ENCODE data around the gene CAMK2D.
A peak's percentile ranks its signal among the peaks of the same experiment; 100 is the strongest.

The CAMK2D gene

GRCh38 chr4:113633467-113633866 is 128.1 kb downstream of the CAMK2D start:
- H3K27ac ChIP-seq: no peak overlapping the region
- TF ChIP-seq, protein P1, sequence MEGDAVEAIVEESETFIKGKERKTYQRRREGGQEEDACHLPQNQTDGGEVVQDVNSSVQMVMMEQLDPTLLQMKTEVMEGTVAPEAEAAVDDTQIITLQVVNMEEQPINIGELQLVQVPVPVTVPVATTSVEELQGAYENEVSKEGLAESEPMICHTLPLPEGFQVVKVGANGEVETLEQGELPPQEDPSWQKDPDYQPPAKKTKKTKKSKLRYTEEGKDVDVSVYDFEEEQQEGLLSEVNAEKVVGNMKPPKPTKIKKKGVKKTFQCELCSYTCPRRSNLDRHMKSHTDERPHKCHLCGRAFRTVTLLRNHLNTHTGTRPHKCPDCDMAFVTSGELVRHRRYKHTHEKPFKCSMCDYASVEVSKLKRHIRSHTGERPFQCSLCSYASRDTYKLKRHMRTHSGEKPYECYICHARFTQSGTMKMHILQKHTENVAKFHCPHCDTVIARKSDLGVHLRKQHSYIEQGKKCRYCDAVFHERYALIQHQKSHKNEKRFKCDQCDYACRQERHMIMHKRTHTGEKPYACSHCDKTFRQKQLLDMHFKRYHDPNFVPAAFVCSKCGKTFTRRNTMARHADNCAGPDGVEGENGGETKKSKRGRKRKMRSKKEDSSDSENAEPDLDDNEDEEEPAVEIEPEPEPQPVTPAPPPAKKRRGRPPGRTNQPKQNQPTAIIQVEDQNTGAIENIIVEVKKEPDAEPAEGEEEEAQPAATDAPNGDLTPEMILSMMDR (conservative IDR thresholded peaks at IDR 0.05): no peak

DNA sequence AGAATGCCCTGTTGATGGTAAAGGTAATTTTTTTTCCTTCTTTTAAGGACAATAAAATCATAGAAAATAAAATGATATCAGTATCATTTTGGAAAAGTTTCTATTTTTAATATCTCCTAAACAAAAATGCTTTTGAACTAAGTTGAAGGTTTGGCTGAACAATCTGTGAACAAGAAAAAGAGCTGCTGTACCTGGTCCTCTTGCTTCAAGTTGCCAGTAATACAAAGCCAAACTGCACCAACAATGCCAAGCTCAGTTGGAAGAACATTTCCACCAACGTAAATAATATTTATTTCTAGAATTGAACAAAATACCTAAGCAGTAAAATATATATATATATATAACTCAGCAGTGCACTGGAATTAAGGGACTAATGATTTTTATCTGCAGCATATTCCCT is 132.8 kb downstream of the CAMK2D start:
- H3K27ac ChIP-seq: peak overlapping the region; percentile 44; the same call in 1 of the 2 replicates
- TF ChIP-seq, protein P1 (conservative IDR thresholded peaks at IDR 0.05): no peak

- peak overlapping the region; percentile 44 for H3K27ac ChIP-seq
These were observed 134.2 kb downstream of the CAMK2D start for GRCh38 chr4:113627321-113627720.

DNA sequence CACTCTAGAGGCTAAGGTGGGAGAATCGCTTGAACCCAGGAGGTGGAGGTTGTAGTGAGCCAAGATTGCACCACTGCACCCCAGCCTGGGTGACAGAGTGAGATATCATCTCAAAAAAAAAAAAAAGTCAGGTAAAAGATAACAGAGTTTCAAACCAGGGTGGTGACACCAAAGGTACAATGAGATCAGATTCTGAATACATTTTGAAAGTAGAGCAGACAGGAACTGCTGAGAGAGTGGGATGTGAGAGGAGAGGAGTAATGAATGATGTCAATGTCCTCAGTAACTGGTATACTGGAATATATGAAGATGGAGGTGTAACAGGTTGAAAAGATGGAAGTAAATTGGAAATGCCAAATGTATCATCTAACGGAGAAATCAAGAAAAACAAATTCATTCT is 135.6 kb downstream of the CAMK2D start:
- H3K27ac ChIP-seq: no peak overlapping the region
- TF ChIP-seq, protein P1 (conservative IDR thresholded peaks at IDR 0.05): no peak

More at GRCh38 chr4:113627321-113627720, 134.2 kb downstream of the CAMK2D start:
- TF ChIP-seq, protein P1 (conservative IDR thresholded peaks at IDR 0.05): no peak

DNA sequence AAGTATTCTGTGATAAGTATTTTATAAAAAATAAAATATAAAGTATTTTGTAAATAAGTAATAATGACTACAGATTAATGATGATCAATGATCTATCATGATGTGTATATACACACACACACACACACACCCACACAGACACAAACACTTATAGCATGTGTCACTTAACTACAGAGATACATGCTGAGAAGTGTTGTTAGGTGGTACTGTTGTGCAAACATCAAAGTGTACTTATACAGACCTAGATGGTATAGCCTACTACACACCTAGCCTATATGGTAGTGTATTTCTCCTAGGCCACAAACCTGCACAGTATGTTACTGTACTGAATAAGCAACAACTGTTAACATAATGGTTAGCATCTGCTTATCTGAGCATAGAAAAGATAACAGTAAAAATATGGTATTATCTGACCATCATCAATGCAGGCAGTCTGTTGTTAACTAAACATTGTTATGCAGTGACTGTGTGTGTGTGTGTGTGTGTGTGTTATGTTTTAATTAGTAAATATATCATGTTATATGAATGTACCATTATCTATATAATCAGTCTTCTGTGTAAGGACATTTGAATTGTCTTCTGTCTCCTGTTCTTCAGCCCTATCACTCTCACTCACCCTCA is 138.2 kb downstream of the CAMK2D start:
- TF ChIP-seq, protein P1 (conservative IDR thresholded peaks at IDR 0.05): no peak

GRCh38 chr4:113621633-113622032 is 139.9 kb downstream of the CAMK2D start:
- TF ChIP-seq, protein P1 (conservative IDR thresholded peaks at IDR 0.05): no peak
- peak overlapping the region; percentile 56 for H3K27ac ChIP-seq

More for the DNA sequence above, 138.2 kb downstream of the CAMK2D start:
- no peak overlapping the region for H3K27ac ChIP-seq

DNA sequence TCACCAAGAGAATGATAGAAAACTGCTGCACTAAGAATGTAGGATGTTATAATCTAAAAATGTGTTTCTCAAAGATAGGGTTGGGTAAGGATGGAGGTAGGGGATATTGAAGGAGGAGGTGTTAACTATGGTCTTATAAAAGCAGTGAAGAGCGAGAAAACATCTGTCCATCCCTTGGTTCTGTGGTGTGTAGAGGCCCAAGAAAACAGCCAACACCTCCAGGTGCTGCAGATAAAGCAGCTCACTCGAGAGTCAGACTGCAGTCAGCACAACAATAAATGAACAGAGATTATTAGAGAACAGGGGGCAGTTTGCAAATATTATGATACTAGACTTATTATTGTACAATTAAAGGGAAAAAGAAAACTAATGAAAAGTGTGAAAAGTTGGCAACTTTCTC is 141.5 kb downstream of the CAMK2D start:
- peak overlapping the region; percentile 86 for H3K27ac ChIP-seq
- TF ChIP-seq, protein P1 (conservative IDR thresholded peaks at IDR 0.05): no peak

All from VCaP (cell line).